ENCODE results near the gene HSF4. TPM values are rescaled to one million over a fixed set of nuclear protein-coding genes. Genes with fewer than 3 reads are reported as not detected.

Gene HSF4
- total RNA-seq, 1 experiment from 2014 or later: 2.2 TPM

DNA sequence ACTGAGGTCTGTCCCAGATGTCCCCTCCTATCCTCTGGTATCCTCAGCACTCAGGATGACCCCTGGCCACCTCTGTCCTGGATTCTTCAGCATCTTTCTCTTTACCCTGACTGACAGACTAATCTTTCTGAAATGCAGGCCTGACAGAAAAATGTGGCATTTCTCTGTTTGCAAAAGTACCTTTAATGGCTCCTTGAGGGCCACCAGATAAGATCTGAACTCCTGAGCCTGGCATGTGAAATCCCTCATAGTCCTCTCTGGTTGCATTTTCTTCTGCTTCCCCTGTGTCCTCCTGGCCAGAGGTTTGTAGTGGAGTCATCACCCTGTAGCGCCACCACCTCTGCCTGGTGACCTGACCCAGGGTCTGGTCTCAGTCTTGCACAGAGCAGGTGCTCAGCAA is 32.3 kb downstream of the HSF4 start:
- ChIA-PET CTCF (interaction anchor here (1.4 to 3.9 kb wide), 9 partner anchors 12 to 179 kb away, joined by 3 to 65 read pairs (median 41); partner anchors contain the start of genes FHOD1, NOL3 and TMEM208), POLR2A (no interaction called here)
- ATAC-seq (no peak), DNase-seq (ENCODE audit: low spot score) (no peak)
- TF ChIP-seq ATF1 (CRISPR knock-in tag; IDR thresholded peaks at IDR 0.05) (no peak), MYBL2 (CRISPR knock-in tag; IDR thresholded peaks at IDR 0.05) (no peak), ZNF396 (CRISPR knock-in tag; IDR thresholded peaks at IDR 0.05; ENCODE audit: borderline replicate concordance) (no peak), CREM (CRISPR knock-in tag; IDR thresholded peaks at IDR 0.05) (no peak), SMAD3 (CRISPR knock-in tag; IDR thresholded peaks at IDR 0.05; ENCODE audit: borderline replicate concordance) (no peak), NFE2L1 (CRISPR knock-in tag; IDR thresholded peaks at IDR 0.05) (no peak)
- TF ChIP-seq, protein P1, sequence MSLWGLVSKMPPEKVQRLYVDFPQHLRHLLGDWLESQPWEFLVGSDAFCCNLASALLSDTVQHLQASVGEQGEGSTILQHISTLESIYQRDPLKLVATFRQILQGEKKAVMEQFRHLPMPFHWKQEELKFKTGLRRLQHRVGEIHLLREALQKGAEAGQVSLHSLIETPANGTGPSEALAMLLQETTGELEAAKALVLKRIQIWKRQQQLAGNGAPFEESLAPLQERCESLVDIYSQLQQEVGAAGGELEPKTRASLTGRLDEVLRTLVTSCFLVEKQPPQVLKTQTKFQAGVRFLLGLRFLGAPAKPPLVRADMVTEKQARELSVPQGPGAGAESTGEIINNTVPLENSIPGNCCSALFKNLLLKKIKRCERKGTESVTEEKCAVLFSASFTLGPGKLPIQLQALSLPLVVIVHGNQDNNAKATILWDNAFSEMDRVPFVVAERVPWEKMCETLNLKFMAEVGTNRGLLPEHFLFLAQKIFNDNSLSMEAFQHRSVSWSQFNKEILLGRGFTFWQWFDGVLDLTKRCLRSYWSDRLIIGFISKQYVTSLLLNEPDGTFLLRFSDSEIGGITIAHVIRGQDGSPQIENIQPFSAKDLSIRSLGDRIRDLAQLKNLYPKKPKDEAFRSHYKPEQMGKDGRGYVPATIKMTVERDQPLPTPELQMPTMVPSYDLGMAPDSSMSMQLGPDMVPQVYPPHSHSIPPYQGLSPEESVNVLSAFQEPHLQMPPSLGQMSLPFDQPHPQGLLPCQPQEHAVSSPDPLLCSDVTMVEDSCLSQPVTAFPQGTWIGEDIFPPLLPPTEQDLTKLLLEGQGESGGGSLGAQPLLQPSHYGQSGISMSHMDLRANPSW (CRISPR knock-in tag; conservative IDR thresholded peaks at IDR 0.05; ENCODE audit: low read depth): no peak
- TF ChIP-seq, protein P2, sequence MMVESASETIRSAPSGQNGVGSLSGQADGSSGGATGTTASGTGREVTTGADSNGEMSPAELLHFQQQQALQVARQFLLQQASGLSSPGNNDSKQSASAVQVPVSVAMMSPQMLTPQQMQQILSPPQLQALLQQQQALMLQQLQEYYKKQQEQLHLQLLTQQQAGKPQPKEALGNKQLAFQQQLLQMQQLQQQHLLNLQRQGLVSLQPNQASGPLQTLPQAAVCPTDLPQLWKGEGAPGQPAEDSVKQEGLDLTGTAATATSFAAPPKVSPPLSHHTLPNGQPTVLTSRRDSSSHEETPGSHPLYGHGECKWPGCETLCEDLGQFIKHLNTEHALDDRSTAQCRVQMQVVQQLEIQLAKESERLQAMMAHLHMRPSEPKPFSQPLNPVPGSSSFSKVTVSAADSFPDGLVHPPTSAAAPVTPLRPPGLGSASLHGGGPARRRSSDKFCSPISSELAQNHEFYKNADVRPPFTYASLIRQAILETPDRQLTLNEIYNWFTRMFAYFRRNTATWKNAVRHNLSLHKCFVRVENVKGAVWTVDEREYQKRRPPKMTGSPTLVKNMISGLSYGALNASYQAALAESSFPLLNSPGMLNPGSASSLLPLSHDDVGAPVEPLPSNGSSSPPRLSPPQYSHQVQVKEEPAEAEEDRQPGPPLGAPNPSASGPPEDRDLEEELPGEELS (CRISPR knock-in tag; IDR thresholded peaks at IDR 0.05): no peak
- TF ChIP-seq, protein P3, sequence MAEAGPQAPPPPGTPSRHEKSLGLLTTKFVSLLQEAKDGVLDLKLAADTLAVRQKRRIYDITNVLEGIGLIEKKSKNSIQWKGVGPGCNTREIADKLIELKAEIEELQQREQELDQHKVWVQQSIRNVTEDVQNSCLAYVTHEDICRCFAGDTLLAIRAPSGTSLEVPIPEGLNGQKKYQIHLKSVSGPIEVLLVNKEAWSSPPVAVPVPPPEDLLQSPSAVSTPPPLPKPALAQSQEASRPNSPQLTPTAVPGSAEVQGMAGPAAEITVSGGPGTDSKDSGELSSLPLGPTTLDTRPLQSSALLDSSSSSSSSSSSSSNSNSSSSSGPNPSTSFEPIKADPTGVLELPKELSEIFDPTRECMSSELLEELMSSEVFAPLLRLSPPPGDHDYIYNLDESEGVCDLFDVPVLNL (CRISPR knock-in tag; IDR thresholded peaks at IDR 0.05; ENCODE audit: borderline replicate concordance, low read depth): no peak
- TF ChIP-seq, protein P4, sequence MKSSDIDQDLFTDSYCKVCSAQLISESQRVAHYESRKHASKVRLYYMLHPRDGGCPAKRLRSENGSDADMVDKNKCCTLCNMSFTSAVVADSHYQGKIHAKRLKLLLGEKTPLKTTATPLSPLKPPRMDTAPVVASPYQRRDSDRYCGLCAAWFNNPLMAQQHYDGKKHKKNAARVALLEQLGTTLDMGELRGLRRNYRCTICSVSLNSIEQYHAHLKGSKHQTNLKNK (CRISPR knock-in tag; IDR thresholded peaks at IDR 0.05): no peak
- TF ChIP-seq, protein P5, sequence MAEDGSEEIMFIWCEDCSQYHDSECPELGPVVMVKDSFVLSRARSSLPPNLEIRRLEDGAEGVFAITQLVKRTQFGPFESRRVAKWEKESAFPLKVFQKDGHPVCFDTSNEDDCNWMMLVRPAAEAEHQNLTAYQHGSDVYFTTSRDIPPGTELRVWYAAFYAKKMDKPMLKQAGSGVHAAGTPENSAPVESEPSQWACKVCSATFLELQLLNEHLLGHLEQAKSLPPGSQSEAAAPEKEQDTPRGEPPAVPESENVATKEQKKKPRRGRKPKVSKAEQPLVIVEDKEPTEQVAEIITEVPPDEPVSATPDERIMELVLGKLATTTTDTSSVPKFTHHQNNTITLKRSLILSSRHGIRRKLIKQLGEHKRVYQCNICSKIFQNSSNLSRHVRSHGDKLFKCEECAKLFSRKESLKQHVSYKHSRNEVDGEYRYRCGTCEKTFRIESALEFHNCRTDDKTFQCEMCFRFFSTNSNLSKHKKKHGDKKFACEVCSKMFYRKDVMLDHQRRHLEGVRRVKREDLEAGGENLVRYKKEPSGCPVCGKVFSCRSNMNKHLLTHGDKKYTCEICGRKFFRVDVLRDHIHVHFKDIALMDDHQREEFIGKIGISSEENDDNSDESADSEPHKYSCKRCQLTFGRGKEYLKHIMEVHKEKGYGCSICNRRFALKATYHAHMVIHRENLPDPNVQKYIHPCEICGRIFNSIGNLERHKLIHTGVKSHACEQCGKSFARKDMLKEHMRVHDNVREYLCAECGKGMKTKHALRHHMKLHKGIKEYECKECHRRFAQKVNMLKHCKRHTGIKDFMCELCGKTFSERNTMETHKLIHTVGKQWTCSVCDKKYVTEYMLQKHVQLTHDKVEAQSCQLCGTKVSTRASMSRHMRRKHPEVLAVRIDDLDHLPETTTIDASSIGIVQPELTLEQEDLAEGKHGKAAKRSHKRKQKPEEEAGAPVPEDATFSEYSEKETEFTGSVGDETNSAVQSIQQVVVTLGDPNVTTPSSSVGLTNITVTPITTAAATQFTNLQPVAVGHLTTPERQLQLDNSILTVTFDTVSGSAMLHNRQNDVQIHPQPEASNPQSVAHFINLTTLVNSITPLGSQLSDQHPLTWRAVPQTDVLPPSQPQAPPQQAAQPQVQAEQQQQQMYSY (CRISPR knock-in tag; IDR thresholded peaks at IDR 0.05): no peak
- TF ChIP-seq, protein P6, sequence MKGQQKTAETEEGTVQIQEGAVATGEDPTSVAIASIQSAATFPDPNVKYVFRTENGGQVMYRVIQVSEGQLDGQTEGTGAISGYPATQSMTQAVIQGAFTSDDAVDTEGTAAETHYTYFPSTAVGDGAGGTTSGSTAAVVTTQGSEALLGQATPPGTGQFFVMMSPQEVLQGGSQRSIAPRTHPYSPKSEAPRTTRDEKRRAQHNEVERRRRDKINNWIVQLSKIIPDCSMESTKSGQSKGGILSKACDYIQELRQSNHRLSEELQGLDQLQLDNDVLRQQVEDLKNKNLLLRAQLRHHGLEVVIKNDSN (CRISPR knock-in tag; IDR thresholded peaks at IDR 0.05): no peak
- TF ChIP-seq, protein P7, sequence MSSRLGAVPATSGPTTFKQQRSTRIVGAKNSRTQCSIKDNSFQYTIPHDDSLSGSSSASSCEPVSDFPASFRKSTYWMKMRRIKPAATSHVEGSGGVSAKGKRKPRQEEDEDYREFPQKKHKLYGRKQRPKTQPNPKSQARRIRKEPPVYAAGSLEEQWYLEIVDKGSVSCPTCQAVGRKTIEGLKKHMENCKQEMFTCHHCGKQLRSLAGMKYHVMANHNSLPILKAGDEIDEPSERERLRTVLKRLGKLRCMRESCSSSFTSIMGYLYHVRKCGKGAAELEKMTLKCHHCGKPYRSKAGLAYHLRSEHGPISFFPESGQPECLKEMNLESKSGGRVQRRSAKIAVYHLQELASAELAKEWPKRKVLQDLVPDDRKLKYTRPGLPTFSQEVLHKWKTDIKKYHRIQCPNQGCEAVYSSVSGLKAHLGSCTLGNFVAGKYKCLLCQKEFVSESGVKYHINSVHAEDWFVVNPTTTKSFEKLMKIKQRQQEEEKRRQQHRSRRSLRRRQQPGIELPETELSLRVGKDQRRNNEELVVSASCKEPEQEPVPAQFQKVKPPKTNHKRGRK (CRISPR knock-in tag; IDR thresholded peaks at IDR 0.05; ENCODE audit: borderline replicate concordance): no peak
- TF ChIP-seq, protein P8, sequence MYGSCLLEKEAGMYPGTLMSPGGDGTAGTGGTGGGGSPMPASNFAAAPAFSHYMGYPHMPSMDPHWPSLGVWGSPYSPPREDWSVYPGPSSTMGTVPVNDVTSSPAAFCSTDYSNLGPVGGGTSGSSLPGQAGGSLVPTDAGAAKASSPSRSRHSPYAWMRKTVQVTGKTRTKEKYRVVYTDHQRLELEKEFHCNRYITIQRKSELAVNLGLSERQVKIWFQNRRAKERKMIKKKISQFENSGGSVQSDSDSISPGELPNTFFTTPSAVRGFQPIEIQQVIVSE (CRISPR knock-in tag; IDR thresholded peaks at IDR 0.05; ENCODE audit: borderline replicate concordance): no peak
- peaks cover 20% of the 10 kb centered on the region for H3K4me1 Mint-ChIP-seq
- H3K36me3 Mint-ChIP-seq: peaks cover 38% of the 10 kb centered on the region
- no peak overlapping the region for H3K27ac Mint-ChIP-seq
- no peak overlapping the region for H3K4me3 Mint-ChIP-seq
- H3K9me3 Mint-ChIP-seq: no peaks in the 10 kb centered on the region
- no peaks in the 10 kb centered on the region for H3K27me3 Mint-ChIP-seq (ENCODE audit: low read depth)
